ENCODE results near the gene PCAT6. TPM values are rescaled to one million over a fixed set of nuclear protein-coding genes. Genes with fewer than 3 reads are reported as not detected.

Gene PCAT6
- total RNA-seq (2.0 TPM), polyA plus RNA-seq (ENCODE audit: insufficient read depth, low read depth, low replicate concordance) (5.8 TPM)
- long read RNA-seq, donor 1 = 0 reads
- long read RNA-seq, donor 2 = 0 reads
- long read RNA-seq, donor 3, partial matches to known transcripts = 0 of 1 reads
- long read RNA-seq, donor 3, other reads (novel, unspliced or antisense) = 0 of 1 reads
- long read RNA-seq, donor 4 = 0 reads
- long read RNA-seq, donor 5 = 0 reads
- long read RNA-seq, donor 6, partial matches to known transcripts = 0 of 1 reads
- long read RNA-seq, donor 6, other reads (novel, unspliced or antisense) = 0 of 1 reads
- long read RNA-seq, donor 7, partial matches to known transcripts = 0 of 1 reads
- long read RNA-seq, donor 7, other reads (novel, unspliced or antisense) = 0 of 1 reads
- long read RNA-seq, donor 8, partial matches to known transcripts = 0 of 1 reads
- long read RNA-seq, donor 8, other reads (novel, unspliced or antisense) = 0 of 1 reads
- long read RNA-seq, donor 9, partial matches to known transcripts = 0 of 1 reads
- long read RNA-seq, donor 9, other reads (novel, unspliced or antisense) = 0 of 1 reads
- long read RNA-seq, donor 10, partial matches to known transcripts = 0 of 2 reads
- long read RNA-seq, donor 10, other reads (novel, unspliced or antisense) = 0 of 2 reads

DNA sequence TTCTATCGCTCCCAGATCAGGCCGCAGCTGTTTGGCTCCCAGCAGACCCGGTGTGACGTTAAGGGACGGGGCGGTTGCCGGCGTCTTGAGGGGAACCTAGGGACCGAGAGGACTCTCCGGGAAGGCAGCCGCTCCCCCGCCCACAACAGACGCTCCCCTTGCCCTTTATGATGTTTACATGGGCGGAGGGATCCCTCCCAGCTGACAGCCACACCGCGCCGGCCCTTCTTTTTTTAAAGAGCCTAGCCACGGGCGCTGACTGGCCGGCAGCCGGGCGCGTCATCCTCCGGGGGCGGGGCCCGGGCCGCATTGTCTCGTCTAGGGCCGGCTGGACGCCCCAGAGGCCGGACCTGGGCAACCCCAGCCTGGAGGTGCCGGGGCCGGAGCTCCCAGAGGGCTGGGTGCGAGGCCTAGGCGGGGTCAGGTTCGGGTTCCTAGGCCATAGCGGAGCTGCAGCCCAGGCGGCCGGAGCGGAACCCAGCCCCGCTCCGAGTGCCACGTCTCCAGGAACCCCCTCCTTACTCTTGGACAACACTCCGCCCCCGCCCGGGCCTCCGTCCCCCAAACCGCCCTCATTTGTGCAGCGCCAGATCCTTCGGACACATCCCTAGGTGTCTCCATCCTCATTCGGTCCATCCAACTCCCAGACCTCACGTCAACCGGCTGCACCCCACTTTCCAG is at the start of gene PCAT6:
TSS of gene PCAT6 (plus strand) at position 340 of the 681 bp plus-strand sequence.
- H3K36me3 ChIP-seq (ENCODE audit: control insufficient read depth in 2 of 3, insufficient read depth in 3 of 3, low read length in 3 of 3) = no peaks in the 10 kb centered on the region
- H3K27me3 ChIP-seq (ENCODE audit: control insufficient read depth, insufficient read depth, low read length) = no peaks in the 10 kb centered on the region
- H3K4me3 ChIP-seq (ENCODE audit: low read length in 3 of 3) = peak within 1 kb of the TSS; percentile 64 to 84 (median 78)
- H3K27ac ChIP-seq (ENCODE audit: low read depth in 2 of 2, low read length in 2 of 2) = peak within 1 kb of the TSS; percentile 20 to 57
- no peak for FAIRE-seq
- peak; percentile 95 to 98 (median 97) for DNase-seq
- H3K4me1 ChIP-seq (ENCODE audit: control insufficient read depth in 2 of 3, insufficient read depth in 2 of 3, low read depth in 1 of 3, low read length in 3 of 3) = peaks cover 0 to 14% (median 0%) of the 10 kb centered on the region in 3 donors
- peak within 1 kb of the TSS; percentile 57 to 83 (median 67) for H3K9ac ChIP-seq (ENCODE audit: low read length in 3 of 3)
- TF ChIP-seq CTCF (IDR thresholded peaks at IDR 0.05; ENCODE audit: borderline replicate concordance, extremely low read depth, insufficient read depth) = no peak
- no peaks in the 10 kb centered on the region for H3K9me3 ChIP-seq (ENCODE audit: control insufficient read depth in 2 of 3, insufficient read depth in 1 of 3, low read length in 3 of 3)
- intact Hi-C loops (cut with DNase I) = no loop called here

DNA sequence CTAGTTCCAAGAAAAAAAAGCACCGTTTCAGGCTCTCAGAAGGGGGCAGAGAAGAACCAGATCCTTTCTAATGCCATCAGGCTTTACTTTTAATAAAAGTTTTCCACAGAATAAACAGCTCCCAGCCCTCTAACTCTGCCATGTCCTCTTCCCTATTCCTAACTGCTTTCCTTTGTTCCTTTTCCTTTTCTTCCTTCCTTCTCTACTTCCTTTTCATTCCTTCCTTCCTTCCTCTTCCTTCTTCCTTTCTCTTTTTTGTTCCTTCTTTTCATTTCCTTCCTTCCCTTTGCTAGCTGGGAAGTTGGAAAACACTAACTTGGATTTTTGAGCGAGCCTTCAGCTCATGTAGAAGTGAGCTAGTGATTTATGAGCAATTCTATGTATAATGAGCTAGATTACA is 48.7 kb upstream of the PCAT6 start:
- Histone ChIP-seq H3K9me3 (ENCODE audit: control insufficient read depth in 2 of 3, insufficient read depth in 1 of 3, low read length in 3 of 3) (no peaks in the 10 kb centered on the region), H3K4me3 (ENCODE audit: low read length in 3 of 3) (no peak overlapping the region), H3K27ac (ENCODE audit: low read depth in 2 of 2, low read length in 2 of 2) (no peak overlapping the region), H3K27me3 (ENCODE audit: control insufficient read depth, insufficient read depth, low read length) (no peaks in the 10 kb centered on the region), H3K9ac (ENCODE audit: low read length in 3 of 3) (no peak overlapping the region), H3K4me1 (ENCODE audit: control insufficient read depth in 2 of 3, insufficient read depth in 2 of 3, low read depth in 1 of 3, low read length in 3 of 3) (no peaks in the 10 kb centered on the region), H3K36me3 (ENCODE audit: control insufficient read depth in 2 of 3, insufficient read depth in 3 of 3, low read length in 3 of 3) (peaks cover 15 to 37% (median 16%) of the 10 kb centered on the region in 3 donors)
- DNase-seq (no peak), FAIRE-seq (no peak)
- intact Hi-C loops (cut with DNase I) = no loop called here
- TF ChIP-seq CTCF (IDR thresholded peaks at IDR 0.05; ENCODE audit: borderline replicate concordance, extremely low read depth, insufficient read depth) = no peak

- intact Hi-C loops (cut with DNase I) = no loop called here
- no peak for TF ChIP-seq CTCF (IDR thresholded peaks at IDR 0.05; ENCODE audit: borderline replicate concordance, extremely low read depth, insufficient read depth)
Measured at GRCh38 chr1:202765721-202766120, 45.0 kb upstream of the PCAT6 start.

More at GRCh38 chr1:202765721-202766120, 45.0 kb upstream of the PCAT6 start:
- H3K36me3 ChIP-seq (ENCODE audit: control insufficient read depth in 2 of 3, insufficient read depth in 3 of 3, low read length in 3 of 3) = peaks cover 12 to 20% (median 12%) of the 10 kb centered on the region in 3 donors
- H3K4me3 ChIP-seq (ENCODE audit: low read length in 3 of 3) = no peak overlapping the region
- no peaks in the 10 kb centered on the region for H3K4me1 ChIP-seq (ENCODE audit: control insufficient read depth in 2 of 3, insufficient read depth in 2 of 3, low read depth in 1 of 3, low read length in 3 of 3)
- H3K27ac ChIP-seq (ENCODE audit: low read depth in 2 of 2, low read length in 2 of 2) = no peak overlapping the region
- H3K9ac ChIP-seq (ENCODE audit: low read length in 3 of 3) = no peak overlapping the region
- no peaks in the 10 kb centered on the region for H3K9me3 ChIP-seq (ENCODE audit: control insufficient read depth in 2 of 3, insufficient read depth in 1 of 3, low read length in 3 of 3)
- DNase-seq (no peak), FAIRE-seq (no peak)
- H3K27me3 ChIP-seq (ENCODE audit: control insufficient read depth, insufficient read depth, low read length) = no peaks in the 10 kb centered on the region
